Thyroid gland (tissue), 4 donors: Measurements from ENCODE around the gene STRA8.

Experiments used
- POLR2A ChIP-seq, 2 donors: fragments of 450-650 bp; IDR thresholded peaks; one replicate each; pipeline ENCODE4 v1.6.1; 2017; ENCODE audit warnings: antibody characterized with exemption in 2 of 2, mild to moderate bottlenecking in 2 of 2, moderate library complexity in 1 of 2
- TF ChIP-seq, protein P1 (sequence below), 6 experiments: fragments of 200-600 bp in 3 of 6; fragments of 450-650 bp in 3 of 6; sonication (generic) in 3 of 6; IDR thresholded peaks; one replicate each; pipeline ENCODE4 v1.5.1; 2016 to 2019; ENCODE audit warnings: antibody characterized with exemption in 6 of 6, mild to moderate bottlenecking in 2 of 6, inconsistent platforms in 1 of 6, moderate library complexity in 1 of 6

DNA sequence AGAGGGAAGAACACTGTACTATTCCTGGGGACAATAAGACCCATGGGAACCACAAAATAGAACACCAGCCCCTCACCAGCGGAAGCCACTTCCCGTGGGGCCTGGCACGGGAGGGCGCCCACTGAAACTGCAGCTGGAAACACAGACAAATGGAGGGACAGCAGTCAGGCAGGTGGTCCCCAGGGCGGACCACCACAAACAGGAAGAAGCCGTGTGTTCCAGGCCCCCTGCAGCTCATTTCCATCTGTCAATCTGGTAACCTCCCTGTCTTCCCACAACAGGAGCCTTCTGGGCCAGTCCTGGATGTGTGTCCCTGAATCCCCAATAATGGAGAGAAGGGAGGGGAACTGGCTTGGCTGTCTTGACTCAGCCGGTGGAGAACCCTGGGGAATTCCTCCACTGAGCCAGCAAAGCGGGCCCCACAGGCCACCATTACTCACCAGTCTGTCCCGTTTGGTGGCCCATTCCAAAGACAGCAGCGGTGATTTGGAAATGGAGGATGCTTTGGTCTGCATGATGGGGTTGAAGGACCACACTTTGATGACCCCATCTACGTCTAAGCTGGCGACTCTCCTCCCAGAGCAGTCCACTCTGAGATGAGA lies 39.0 kb upstream of the STRA8 start:
- no peak for TF ChIP-seq POLR2A (IDR thresholded peaks at IDR 0.05)
- TF ChIP-seq, protein P1, sequence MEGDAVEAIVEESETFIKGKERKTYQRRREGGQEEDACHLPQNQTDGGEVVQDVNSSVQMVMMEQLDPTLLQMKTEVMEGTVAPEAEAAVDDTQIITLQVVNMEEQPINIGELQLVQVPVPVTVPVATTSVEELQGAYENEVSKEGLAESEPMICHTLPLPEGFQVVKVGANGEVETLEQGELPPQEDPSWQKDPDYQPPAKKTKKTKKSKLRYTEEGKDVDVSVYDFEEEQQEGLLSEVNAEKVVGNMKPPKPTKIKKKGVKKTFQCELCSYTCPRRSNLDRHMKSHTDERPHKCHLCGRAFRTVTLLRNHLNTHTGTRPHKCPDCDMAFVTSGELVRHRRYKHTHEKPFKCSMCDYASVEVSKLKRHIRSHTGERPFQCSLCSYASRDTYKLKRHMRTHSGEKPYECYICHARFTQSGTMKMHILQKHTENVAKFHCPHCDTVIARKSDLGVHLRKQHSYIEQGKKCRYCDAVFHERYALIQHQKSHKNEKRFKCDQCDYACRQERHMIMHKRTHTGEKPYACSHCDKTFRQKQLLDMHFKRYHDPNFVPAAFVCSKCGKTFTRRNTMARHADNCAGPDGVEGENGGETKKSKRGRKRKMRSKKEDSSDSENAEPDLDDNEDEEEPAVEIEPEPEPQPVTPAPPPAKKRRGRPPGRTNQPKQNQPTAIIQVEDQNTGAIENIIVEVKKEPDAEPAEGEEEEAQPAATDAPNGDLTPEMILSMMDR (IDR thresholded peaks at IDR 0.05) = no peak
